ENCODE results near the gene FCHSD1. TPM values are rescaled to one million over a fixed set of nuclear protein-coding genes. Genes with fewer than 3 reads are reported as not detected.

FCHSD1 gene
- 7.2 and 7.5 TPM in 2 replicates for total RNA-seq (2014; rRNA removed; shearing (Covaris generic))
- 6.3 and 6.8 TPM in 2 replicates for polyA plus RNA-seq (2015; cell fraction: cytosol; rRNA removed)
- polyA plus RNA-seq (2015; cell fraction: nucleus; rRNA removed): 89.1 and 99.4 TPM in 2 replicates

DNA sequence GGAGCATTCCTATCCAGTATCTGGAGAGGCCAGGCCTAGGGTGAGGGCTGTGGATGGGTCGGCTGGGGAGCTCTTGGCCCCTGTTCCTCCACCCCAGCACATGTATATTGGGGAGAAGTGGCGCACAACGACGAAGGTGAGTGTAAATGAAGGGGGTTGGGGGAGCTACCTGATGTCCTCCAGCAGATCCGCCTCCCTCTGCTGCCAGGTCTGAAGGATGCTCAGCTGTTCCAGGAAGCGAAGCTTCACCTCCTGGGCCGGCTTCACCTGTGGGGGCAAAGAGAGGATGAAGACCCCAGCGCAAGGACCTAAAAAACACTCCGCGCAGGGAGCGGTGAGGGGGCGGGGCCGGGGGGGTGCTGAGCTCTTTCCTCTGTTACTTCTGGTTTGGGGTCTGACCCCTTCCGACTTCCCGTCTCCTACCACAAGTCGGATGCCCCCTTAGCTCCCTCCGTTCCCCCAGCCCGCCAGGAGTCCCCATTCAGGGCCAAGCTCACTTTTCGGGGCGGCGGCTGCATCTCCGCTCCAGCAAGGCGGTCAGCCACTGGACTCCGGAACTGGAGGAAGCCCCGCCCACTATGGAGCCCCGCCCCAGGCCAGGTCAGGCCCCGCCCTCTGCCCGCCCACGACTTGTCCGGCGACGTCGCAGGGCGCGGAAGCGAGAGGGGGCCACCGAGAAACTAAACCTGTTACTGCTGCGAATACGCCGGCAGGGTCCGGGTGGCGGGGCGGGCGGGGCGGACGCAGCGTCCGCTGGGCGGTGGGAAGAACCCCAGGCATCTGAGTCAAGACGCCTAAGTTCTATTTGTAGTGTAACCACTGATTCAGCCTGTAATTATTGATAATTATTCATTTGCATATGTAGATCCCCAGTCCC lies at the start of gene FCHSD1:
TSS of gene FCHSD1 (minus strand) at position 568 of the 877 bp plus-strand sequence. CDS start at position 518, 50 bp downstream.
- peak; percentile 48 for DNase-seq (ENCODE audit: low read depth)

DNA sequence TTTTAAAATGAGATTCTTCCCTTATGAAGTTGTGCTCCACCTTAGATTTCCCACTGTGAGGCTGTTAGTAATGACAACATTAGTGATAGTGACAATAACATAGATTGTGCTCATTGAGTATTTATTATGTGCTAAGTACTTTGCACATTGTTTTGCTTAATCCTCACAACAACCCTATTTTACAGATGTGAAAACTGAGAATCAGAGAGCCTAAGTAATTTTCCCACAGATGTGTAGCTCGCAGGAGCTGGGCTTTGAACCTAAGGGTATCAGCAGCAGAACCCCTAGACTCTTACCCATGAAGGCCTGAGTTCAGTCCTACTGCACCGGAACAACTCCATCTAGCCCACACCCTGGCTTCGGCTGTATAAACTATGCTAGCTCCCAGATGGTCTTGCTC lies 46.4 kb upstream of the FCHSD1 start:
- DNase-seq (ENCODE audit: low read depth): no peak

DNA sequence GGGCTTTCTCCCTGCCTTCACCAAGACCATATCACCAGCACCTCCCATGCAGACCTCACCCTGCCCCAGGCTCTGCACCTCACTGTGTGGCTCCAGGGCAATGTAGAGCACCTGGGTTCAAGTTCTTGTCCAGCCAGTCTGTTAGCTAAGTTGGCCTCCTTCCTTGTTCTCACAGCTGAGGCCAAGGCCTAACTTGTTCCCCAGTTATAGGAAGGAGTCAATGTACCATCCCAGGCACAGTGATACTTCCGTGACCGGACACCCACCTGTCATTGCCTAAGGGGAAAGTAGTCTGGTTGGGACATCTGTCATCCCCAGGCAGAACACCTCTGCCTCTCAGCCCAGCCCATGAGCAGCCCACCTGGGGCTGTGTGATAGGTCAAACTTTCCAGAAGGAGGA lies 45.2 kb upstream of the FCHSD1 start:
- DNase-seq (ENCODE audit: low read depth): no peak

GRCh38 chr5:141695627-141696215 lies 44.5 kb upstream of the FCHSD1 start:
- peak; percentile 58 for DNase-seq (ENCODE audit: low read depth)

DNA sequence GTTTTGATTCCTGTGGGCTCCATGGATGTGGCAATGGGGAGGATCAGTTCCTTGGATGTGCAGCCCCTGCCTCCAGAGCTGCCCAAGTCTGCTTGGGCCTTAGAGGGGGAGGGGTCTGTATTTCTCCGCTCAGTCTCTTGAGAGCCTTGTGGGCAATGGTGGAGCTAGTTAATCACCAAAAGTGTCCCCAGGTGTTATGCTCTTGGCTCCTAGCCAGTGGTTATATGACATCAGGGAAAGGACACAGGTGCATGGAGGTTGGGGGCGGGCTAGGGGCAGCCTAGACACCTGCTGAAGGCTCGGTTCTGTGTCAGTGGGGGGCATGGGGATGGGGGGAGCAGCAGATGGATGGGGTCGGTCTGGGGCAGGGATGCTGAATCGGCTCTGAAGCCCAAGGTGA lies 43.3 kb upstream of the FCHSD1 start:
- no peak for DNase-seq (ENCODE audit: low read depth)

DNA sequence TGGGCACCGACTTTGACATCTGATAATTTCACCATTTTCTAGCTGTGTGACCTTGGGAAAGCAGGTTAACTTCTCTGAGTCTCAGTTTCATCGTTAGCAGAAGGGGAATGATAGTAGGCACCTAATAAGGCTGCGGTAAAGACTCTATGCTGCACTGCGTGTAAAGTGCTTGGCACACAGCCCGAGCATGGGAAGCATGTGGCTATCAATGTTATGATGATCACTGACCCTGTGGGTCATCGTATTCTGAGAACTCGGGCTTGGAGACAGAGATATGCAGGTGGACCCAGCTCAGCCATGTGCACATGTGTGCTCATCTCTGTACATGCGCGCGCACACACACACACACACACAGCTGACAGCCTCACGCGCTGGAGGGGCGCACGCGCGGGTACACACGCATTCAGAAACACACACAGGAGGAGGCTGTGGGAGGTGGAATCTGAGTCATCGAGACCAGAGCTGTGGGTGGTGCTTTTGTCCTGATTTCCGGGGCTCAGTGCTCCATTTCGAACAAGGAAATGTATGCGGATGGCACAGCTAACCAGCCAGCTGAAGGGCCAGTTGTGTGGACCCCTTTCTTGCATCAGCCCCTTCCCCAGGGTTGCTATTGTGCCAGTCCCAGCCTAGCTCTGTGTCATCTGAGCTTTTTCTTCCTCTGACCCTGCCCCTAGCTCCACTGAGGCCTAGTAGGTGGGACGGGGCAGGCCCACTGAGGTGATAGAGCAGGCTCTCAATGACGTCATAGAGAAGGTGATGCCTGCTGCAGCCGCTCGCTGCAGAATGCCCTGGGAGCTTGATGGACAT lies 41.9 kb upstream of the FCHSD1 start:
- DNase-seq (ENCODE audit: low read depth): peak; percentile 42

GRCh38 chr5:141692533-141692888 lies 41.3 kb upstream of the FCHSD1 start:
- DNase-seq (ENCODE audit: low read depth): no peak

GRCh38 chr5:141691867-141692532 lies 40.8 kb upstream of the FCHSD1 start:
- peak; percentile 82 for DNase-seq (ENCODE audit: low read depth)

- no peak for DNase-seq (ENCODE audit: low read depth)
Observed at GRCh38 chr5:141691286-141691866, 40.2 kb upstream of the FCHSD1 start.

- DNase-seq (ENCODE audit: low read depth): no peak
Observed at GRCh38 chr5:141686648-141687416, 35.6 kb upstream of the FCHSD1 start.

DNA sequence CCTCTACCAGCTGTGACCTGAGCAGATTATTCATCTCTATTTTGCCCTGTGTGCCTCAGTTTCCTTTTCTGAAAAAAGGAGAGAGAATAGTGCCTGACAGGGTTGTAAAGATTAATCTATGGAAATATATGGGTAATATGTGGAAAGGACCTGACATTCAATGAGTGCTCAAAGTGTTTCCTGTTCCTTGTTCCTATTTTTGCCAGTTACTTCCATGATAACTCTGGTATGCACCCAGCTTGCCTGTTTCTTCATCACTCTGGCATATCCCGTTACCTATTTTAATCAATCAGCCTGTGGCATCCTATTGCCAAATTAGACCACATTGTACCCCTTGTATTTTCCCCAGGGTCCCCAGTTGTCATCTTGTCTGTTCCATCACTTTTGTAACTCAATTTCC lies 34.4 kb upstream of the FCHSD1 start:
- no peak for DNase-seq (ENCODE audit: low read depth)

DNA sequence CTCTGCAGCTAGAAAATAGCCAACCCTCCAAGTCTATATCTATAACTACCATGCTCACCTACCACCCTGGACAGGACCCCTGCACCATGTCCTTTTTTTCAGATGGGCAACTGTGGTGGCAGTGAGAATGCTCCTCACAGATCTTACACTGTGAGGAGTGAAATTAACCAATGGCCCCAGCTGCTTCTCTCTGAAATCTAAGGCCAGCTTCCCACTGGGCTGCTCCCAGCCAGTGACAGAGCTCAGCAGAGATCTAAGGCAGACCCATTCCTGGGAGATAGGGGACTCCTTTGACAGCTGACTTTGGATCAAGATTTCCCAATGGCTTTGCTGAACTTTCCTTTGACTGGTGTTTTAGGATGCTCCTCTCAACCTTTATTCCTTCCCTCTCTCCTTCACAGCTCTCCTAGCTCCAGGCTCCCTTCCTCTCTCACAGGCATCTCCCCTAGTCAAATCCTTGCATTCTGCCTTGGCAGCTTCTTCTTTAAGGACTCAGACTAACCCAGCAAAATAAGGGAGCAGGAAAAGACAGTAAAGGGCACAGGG lies 32.5 kb upstream of the FCHSD1 start:
- DNase-seq (ENCODE audit: low read depth): no peak

GRCh38 chr5:141681695-141682641 lies 30.8 kb upstream of the FCHSD1 start, which contains the start of gene ARAP3:
Gene ARAP3, minus strand, starts transcription at chr5:141682230. Its CDS starts 1,744 bp downstream, at chr5:141680486.
- peak; percentile 78 for DNase-seq (ENCODE audit: low read depth)

GRCh38 chr5:141681295-141681694 lies 30.1 kb upstream of the FCHSD1 start:
- no peak for DNase-seq (ENCODE audit: low read depth)

DNA sequence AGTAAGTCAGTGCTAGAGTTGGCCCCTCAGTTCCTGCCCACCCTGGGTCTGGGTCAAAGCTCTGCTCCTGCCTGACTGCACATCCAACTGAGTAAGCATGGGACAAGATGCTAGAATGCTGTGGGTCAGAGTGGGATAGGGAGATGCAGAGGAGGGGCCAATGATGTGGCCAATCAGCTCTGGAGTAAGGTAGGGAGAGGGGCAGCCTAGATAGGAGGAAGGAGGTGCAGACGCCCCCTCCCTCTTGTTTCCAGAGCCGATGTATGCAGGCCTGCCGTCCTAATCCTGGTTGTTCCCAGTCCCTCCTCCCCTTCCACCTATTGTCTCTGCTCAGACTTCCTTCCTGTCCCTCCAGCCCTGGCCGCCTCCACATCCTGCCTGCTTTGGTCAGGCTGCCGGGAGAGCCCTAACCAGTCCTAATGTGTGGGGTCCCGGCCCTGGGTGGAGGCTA lies 29.6 kb upstream of the FCHSD1 start:
- DNase-seq (ENCODE audit: low read depth): peak; percentile 82

GRCh38 chr5:141680178-141680577 lies 29.0 kb upstream of the FCHSD1 start:
- DNase-seq (ENCODE audit: low read depth): no peak

DNA sequence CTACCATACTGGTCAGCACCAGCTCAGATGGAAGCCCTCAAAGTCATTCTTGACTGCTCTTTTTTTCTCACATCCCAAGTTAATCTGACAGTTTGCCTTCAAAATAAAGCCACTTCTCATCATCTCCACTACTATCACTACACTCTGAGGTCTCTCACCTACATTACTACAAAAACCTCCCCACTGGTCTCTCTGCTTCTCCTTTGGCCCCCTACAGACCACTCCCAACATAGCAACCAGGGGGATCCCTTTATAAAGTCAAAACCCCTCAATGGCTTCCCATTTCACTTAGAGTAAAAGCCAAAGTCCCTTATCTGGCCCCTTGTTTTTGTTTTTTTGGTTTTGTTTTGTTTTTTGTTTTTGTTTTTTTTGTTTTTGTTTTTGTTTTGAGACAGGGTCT lies 26.2 kb upstream of the FCHSD1 start:
- DNase-seq (ENCODE audit: low read depth): no peak

DNA sequence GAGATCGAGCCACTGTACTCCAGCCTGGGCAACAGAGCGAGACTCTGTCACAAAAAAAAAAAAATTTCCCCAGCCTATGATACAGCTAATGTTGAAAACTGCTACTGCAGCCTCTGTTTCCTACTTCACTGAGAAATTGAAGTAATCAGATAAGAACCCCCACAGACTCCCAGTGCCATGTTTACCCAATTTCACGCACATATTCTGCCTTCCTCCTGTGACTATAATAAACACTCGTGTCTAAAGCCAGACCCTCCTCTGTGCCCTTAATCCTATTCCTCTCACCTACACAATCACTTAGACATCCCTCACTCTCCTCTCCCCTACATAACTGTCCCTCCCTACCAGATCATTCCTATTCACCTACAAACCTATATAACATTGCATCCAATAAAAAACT lies 24.5 kb upstream of the FCHSD1 start:
- DNase-seq (ENCODE audit: low read depth): no peak
